ENCODE measurements around the gene GRK4.

Gene GRK4

DNA sequence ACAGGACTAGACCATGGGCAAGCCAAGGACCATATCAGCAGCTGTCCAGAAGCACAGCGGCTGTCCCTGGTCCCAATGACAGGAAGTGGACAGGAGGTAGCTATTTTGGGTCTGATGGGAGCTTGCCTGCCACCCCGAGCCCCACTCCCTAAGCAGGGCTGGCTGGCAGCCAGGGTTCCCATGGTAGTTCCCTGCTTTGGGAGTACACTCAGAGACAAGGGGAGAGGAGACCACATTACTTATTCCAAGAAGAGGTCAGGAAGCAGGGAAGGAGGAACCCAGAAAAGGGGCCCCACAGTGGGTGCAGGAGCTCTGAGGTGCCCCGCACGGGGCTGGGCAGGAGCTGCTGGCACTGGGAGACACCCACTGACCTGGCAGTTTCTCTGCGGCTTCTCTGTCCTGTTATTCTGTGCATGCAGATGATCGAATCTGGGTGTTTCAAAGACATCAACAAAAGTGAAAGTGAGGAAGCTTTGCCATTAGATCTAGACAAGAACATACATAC, 74.6 kb downstream of the GRK4 start:
- H3K27ac ChIP-seq: no peak overlapping the region
- TF ChIP-seq ZFX (IDR thresholded peaks at IDR 0.05; ENCODE audit: borderline replicate concordance): no peak
- TF ChIP-seq, protein P1, sequence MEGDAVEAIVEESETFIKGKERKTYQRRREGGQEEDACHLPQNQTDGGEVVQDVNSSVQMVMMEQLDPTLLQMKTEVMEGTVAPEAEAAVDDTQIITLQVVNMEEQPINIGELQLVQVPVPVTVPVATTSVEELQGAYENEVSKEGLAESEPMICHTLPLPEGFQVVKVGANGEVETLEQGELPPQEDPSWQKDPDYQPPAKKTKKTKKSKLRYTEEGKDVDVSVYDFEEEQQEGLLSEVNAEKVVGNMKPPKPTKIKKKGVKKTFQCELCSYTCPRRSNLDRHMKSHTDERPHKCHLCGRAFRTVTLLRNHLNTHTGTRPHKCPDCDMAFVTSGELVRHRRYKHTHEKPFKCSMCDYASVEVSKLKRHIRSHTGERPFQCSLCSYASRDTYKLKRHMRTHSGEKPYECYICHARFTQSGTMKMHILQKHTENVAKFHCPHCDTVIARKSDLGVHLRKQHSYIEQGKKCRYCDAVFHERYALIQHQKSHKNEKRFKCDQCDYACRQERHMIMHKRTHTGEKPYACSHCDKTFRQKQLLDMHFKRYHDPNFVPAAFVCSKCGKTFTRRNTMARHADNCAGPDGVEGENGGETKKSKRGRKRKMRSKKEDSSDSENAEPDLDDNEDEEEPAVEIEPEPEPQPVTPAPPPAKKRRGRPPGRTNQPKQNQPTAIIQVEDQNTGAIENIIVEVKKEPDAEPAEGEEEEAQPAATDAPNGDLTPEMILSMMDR (IDR thresholded peaks at IDR 0.05): no peak

DNA sequence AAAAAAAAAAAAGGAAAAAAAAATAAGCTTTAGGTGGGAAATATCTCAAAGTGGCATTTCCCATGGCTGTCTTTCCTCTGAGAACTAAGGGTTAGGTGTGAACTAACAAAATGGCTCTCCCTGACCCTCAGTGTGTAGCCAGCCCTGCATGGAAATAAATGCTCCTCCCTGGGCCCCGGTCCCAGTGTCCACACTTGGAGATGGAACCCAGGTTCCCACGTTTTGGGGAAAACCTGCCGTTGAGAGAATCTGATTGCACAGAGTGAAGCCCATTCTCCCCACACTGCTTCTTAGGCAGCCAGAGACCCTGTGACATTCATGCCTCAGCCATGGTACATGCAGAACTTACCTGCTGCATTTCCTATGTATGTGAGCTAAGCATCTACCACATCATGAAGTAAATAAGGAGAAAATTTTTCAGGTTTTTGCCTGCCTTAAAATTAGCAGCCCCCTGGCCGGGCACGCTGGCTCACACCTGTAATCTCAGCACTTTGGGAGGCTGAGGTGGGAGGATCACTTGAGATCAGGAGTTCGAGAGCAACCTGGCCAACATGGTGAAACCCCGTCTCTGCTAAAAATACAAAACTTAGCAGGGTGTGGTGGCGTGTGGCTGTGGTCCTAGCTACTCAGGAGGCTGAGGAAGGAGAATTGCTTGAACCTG, 76.5 kb downstream of the GRK4 start:
- H3K27ac ChIP-seq: no peak overlapping the region
- TF ChIP-seq, protein P1 (IDR thresholded peaks at IDR 0.05): no peak
- no peak for TF ChIP-seq ZFX (IDR thresholded peaks at IDR 0.05; ENCODE audit: borderline replicate concordance)

DNA sequence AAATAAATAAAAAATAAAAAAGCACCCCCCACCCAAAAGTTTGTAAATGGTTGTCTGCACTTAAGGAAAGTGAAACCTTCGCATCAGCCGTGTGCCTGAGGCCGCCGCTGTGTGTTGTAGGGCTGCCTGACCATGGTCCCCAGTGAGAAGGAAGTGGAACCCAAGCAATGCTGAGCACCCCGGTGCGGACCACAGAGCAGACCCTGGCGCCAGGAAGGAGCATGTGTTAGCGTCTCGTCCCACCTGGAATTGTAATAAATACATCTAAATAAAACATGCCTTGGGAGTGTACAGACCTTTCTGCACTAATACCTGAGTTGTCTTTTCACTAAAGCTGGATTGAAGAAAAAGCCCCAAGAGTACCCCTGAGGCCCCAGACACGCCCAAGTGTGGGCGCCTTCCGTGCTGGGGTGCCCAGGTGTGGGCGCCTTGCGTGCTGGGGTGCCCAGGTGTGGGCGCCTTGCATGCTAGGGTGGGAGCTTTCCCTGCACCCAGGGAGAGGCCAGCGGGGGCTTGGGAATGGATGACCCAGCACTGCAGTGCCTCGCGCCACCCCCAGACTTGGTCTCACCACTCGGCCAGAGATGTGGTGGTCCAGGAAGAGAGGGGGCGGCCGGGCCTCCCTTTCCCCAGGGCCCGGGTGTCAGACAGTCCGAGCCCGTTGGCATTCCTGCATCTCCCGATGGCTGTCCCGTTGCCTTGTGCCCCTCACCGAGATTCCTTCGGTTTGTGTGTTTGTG, 77.3 kb downstream of the GRK4 start:
- H3K27ac ChIP-seq: peak overlapping the region; percentile 64; the same call in 1 of the 2 replicates
- TF ChIP-seq ZFX (IDR thresholded peaks at IDR 0.05; ENCODE audit: borderline replicate concordance): no peak
- TF ChIP-seq, protein P1 (IDR thresholded peaks at IDR 0.05): no peak

DNA sequence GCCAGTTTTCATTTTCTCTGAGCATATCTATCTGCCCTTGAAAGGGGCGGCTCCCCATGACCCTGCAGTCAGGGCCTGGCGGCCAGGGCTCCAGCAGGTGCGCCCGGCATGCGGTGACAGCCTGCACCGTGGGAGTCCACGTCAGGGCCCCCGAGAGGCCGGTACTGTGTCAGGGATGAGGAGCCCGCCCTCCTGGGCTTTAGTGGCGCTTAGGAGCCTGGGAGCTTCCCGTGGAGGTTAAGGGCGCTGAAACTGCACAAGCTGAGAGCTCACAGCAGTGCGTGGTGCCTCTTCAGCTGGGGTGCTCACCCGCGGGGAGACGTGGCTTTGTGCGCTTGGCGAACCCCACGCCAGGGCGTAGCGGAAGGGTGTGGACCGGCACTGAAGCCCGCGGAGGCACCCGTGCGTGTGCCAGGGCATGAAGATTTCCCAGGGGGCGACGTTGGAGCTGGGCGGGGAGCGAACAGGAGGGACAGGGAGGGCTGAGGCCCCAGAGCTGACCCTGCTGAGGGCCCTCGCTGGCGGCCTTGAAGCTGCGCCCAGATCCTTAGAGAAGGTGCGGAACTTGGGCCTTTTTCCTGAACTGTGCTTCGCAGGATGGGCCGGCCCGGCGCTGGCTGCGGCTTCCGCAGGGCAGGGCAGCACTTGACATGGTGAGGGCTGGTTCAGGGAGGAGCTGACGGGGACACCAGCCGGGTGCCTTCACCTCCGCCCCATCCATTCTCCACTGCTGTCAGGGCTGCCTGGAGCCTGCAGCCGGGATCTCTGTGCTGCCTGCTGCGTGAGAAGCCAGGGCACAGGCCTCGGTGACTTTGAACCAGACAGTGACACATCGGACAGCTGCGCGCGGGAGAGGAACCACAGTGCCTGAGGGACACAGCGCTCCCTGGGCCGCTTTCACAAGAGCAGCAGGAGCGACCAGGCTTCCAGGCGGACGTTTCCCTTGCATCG, 78.1 kb downstream of the GRK4 start:
- TF ChIP-seq, protein P1 (IDR thresholded peaks at IDR 0.05): peak; percentile 18
- no peak for TF ChIP-seq ZFX (IDR thresholded peaks at IDR 0.05; ENCODE audit: borderline replicate concordance)
- H3K27ac ChIP-seq: peak overlapping the region; percentile 64

DNA sequence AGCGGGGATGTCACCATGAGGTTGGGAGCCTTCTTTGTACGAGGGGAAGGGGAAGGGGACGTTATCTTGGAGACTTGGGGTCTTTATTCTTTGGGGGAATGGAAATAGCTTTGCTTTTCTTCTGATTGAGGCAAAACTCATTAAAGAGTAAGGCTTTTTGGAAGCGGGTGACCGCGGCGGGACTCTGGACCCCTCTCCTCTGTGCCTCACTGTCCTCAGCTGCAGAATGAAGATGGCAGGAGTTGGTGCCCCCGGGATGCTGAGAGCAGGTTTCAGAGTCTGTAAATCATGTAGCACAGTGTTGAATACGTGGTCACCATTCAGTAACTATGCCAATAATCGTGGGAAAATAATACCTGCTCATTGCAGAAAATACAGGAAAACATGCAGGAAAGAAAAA, 78.9 kb downstream of the GRK4 start:
- no peak for TF ChIP-seq ZFX (IDR thresholded peaks at IDR 0.05; ENCODE audit: borderline replicate concordance)
- TF ChIP-seq, protein P1 (IDR thresholded peaks at IDR 0.05): no peak
- peak overlapping the region; percentile 64 for H3K27ac ChIP-seq

DNA sequence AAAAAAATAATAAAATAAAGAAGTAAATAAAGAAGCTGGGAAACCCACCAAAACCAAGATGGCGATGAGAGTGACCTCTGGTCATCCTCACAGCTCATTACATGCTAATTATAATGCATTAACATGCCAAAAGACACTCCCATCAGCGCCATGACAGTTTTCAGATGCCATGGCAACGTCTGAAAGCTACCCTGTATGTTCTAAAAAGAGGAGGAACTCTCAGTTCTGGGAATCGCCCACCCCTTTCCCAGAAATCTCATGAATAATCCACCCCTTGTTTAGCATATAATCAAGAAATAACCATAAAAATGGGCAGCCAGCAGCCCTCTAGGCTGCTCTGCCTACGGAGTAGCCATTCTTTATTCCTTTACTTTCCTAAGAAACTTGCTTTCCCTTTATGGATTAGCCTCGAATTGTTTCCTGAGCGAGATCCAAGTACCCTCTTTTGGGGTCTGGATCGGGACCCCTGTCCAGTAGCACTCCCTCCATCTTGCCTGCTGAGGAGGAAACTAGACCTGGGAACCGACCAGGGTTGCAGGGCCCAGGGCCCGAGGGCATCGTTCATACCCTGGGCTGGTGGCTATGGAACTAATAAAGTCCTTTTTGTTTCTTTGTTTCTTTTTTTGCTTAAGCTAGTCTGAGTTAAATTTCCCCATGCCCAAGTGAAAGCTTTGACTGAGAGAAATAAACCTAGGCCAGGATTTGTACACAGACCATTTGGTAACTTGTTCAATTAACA, 80.1 kb downstream of the GRK4 start:
- TF ChIP-seq, protein P1 (IDR thresholded peaks at IDR 0.05): no peak
- TF ChIP-seq ZFX (IDR thresholded peaks at IDR 0.05; ENCODE audit: borderline replicate concordance): no peak
- no peak overlapping the region for H3K27ac ChIP-seq

Data from 22Rv1 (cell line).